K562 (cell line): Measurements from ENCODE around the gene NPHS2. TPM values are rescaled to one million over a fixed set of nuclear protein-coding genes. Genes with fewer than 3 reads are reported as not detected.

Source experiments
- ATAC-seq: fragments of 200-7000 bp; cut with Tn5 transposase; 3 replicates; pipeline ENCODE4 v1.9.1; 2020; ENCODE audit warnings: moderate library complexity
- BruUV-seq: library from RNA; stranded (reverse); fragments of 400-500 nt; replicated peaks from 2 replicates; lab custom pipeline; 2021; lab: Mats Ljungman, UMichigan
- CTCF ChIA-PET: fragments of 300-600 bp; formaldehyde crosslinking; extraction: SDS; loops from one replicate; lab custom pipeline; 2021; ENCODE audit warnings: low intra/inter-chr PET ratio; lab: Yijun Ruan, JAX
- POLR2A ChIA-PET: fragments of 300-600, 350-650 bp; sonication (Branson Sonifier 250); formaldehyde crosslinking; extraction: SDS; loops from one replicate; lab custom pipeline; 2021; ENCODE audit warnings: antibody characterized with exemption, inconsistent platforms; lab: Yijun Ruan, JAX
- DNase-seq, 4 experiments: peaks; one replicate each; pipeline versions ENCODE4 v3.0.0 to v3.0.0-alpha.2; 2011 to 2018; ENCODE audit warnings: low spot score in 3 of 4, mixed read lengths in 3 of 4; ENCODE audit errors: extremely low read depth in 1 of 4
- FAIRE-seq: peaks from 2 replicates; lab custom pipeline; 2011; peaks lifted over from hg19 to GRCh38; lab: Jason Lieb, UNC
- H2AFZ ChIP-seq: 2 replicates; pipeline ENCODE4 v1.6.0; 2011; ENCODE audit warnings: low read depth, low read length, control low read depth, inconsistent platforms
- H3K27ac ChIP-seq: fragments of 200-600 bp; 3 replicates; pipeline ENCODE4 v1.8.0; 2011; ENCODE audit warnings: low read depth, mild to moderate bottlenecking, control low read depth, inconsistent platforms, low read length, moderate library complexity, mixed read lengths; ENCODE audit errors: extremely low read depth
- H3K27me3 ChIP-seq, 2 experiments: fragments of 300-600 bp in 1 of 2; 2 replicates in 1 of 2; 3 replicates in 1 of 2; pipeline versions ENCODE4 v1.6.0 to v1.8.0; 2011; ENCODE audit warnings: inconsistent platforms in 2 of 2, low read length in 2 of 2, mild to moderate bottlenecking in 1 of 2, mixed read lengths in 1 of 2, moderate library complexity in 1 of 2; ENCODE audit not compliant: control insufficient read depth in 2 of 2, insufficient read depth in 2 of 2
- H3K36me3 ChIP-seq: fragments of 300-600 bp; 3 replicates; pipeline ENCODE4 v1.8.0; 2011; ENCODE audit warnings: mild to moderate bottlenecking, low read length, inconsistent platforms; ENCODE audit not compliant: control insufficient read depth, insufficient read depth
- H3K4me1 ChIP-seq, 2 experiments: fragments of 200-600 bp in 1 of 2; replicated peaks in 1 of 2; 2 replicates in 1 of 2; 3 replicates in 1 of 2; pipeline versions ENCODE4 v1.5.1 to v1.8.0; 2011; ENCODE audit warnings: inconsistent platforms in 2 of 2, low read length in 2 of 2, mild to moderate bottlenecking in 1 of 2, mixed read lengths in 1 of 2, moderate library complexity in 1 of 2; ENCODE audit not compliant: control insufficient read depth in 2 of 2, insufficient read depth in 2 of 2
- H3K4me2 ChIP-seq: 2 replicates; pipeline ENCODE4 v1.6.1; 2011; ENCODE audit warnings: low read length, control low read depth, inconsistent platforms, mixed read lengths; ENCODE audit not compliant: insufficient read depth
- H3K4me3 ChIP-seq: fragments of 200-600 bp; sonication (generic), shearing (Covaris generic); 2 replicates; pipeline ENCODE4 v1.5.1; 2016; ENCODE audit warnings: control low read depth, inconsistent platforms
- H3K79me2 ChIP-seq: fragments of 200-600 bp; 3 replicates; pipeline ENCODE4 v1.8.0; 2011; ENCODE audit warnings: low read length, inconsistent platforms; ENCODE audit not compliant: control insufficient read depth, insufficient read depth
- H3K9ac ChIP-seq, 2 experiments: 2 replicates each; pipeline versions ENCODE4 v1.6.0 to v1.6.1; 2011; ENCODE audit warnings: low read depth in 2 of 2, low read length in 2 of 2, control low read depth in 1 of 2, inconsistent platforms in 1 of 2, mild to moderate bottlenecking in 1 of 2, mixed read lengths in 1 of 2; ENCODE audit not compliant: insufficient read depth in 1 of 2
- H3K9me1 ChIP-seq: one replicate; pipeline ENCODE4 v1.6.0; 2011; ENCODE audit warnings: inconsistent platforms, mild to moderate bottlenecking, low read length, moderate library complexity; ENCODE audit not compliant: control insufficient read depth, insufficient read depth
- H3K9me3 ChIP-seq: replicated peaks from 2 replicates; pipeline ENCODE4 v1.5.1; 2011; ENCODE audit warnings: low read depth, low read length, inconsistent platforms; ENCODE audit not compliant: control insufficient read depth, insufficient read depth
- H4K20me1 ChIP-seq: replicated peaks from 2 replicates; pipeline ENCODE4 v1.6.1; 2011; ENCODE audit warnings: low read length, inconsistent platforms, mixed read lengths; ENCODE audit not compliant: control insufficient read depth, insufficient read depth
- HEY1 ChIP-seq: fragments of 250-450 bp; sonication (Bioruptor Pico); IDR thresholded peaks from 2 replicates; pipeline ENCODE4 v1.5.0; 2020; ENCODE audit warnings: mild to moderate bottlenecking, moderate library complexity, borderline replicate concordance
- IFI16 ChIP-seq: fragments of 250-450 bp; sonication (Bioruptor Pico); IDR thresholded peaks from 2 replicates; pipeline ENCODE4 v2.1.2; 2022; ENCODE audit warnings: mild to moderate bottlenecking, inconsistent platforms
- TAF9B ChIP-seq: fragments of 450-650 bp; IDR thresholded peaks from 2 replicates; pipeline ENCODE4 v1.6.1; 2018; ENCODE audit warnings: mild to moderate bottlenecking; ENCODE audit not compliant: partially characterized antibody
- WHSC1 ChIP-seq: IDR thresholded peaks from one replicate; pipeline ENCODE4 v1.6.1; 2012; ENCODE audit warnings: low read length, control low read depth, inconsistent platforms
- ZZZ3 ChIP-seq: fragments of 450-650 bp; IDR thresholded peaks from 2 replicates; pipeline ENCODE4 v1.6.1; 2016; ENCODE audit warnings: antibody characterized with exemption, mild to moderate bottlenecking, moderate library complexity
- WGBS: fragments of 100-300 bp; shearing (Covaris generic); methylation state at CpG from one replicate; pipeline ENCODE4 v1.1.6; 2016; ENCODE audit warnings: low coverage, mixed read lengths; ENCODE audit not compliant: insufficient coverage; ENCODE audit errors: missing lambda C conversion rate; 5-methylcytosine and 5-hydroxymethylcytosine counted together
- in situ Hi-C: fragments of 300-500 bp; cut with MboI; formaldehyde crosslinking; loops from 4 replicates; pipeline ENCODE4 v1.15.0; 2018; ENCODE audit warnings: inconsistent platforms, mixed read lengths
- intact Hi-C: fragments of 100-400 bp; cut with micrococcal nuclease; formaldehyde crosslinking; loops from 2 replicates; pipeline ENCODE4 v1.14.2; 2022
- polyA plus RNA-seq, 8 experiments: library from polyadenylated mRNA; depleted of rRNA in 4 of 8; stranded (reverse) in 5 of 8; unstranded in 3 of 8; fragments of >200 nt; fragmentation: Nextera tagmentation in 2 of 8; fragmentation: Illumina TruSeq in 1 of 8; extraction: Ambion mirVana in 2 of 8; extraction: Trizol in 1 of 8; gene quantifications; 2 replicates each; pipeline versions ENCODE4 v1.2.1 to v1.2.3, GENCODE V29; 2011 to 2014; ENCODE audit warnings: inconsistent platforms in 1 of 8, missing spikeins in 1 of 8
- total RNA-seq, 7 experiments: library from RNA; depleted of rRNA in 6 of 7; stranded (reverse); fragments of >200 nt in 6 of 7; fragmentation: Illumina TruSeq in 2 of 7; extraction: Trizol in 2 of 7; gene quantifications; 2 replicates each; pipeline versions ENCODE4 v1.2.1 to v1.2.3, GENCODE V29; 2011 to 2021; ENCODE audit warnings: low replicate concordance in 1 of 7
- TF ChIP-seq, protein P1 (sequence below): IDR thresholded peaks from 3 replicates; pipeline ENCODE4 v1.6.1; 2011; ENCODE audit warnings: borderline replicate concordance, mild to moderate bottlenecking, moderate library complexity; ENCODE audit not compliant: insufficient read length; ENCODE audit errors: extremely low read depth
- TF ChIP-seq, protein P2 (sequence below): fragments of 450-650 bp; IDR thresholded peaks from 2 replicates; pipeline ENCODE4 v1.6.1; 2016; ENCODE audit warnings: mild to moderate bottlenecking
- TF ChIP-seq, protein P3 (sequence below): fragments of 450-650 bp; formaldehyde crosslinking; IDR thresholded peaks from 2 replicates; pipeline ENCODE4 v1.4.0; 2020; ENCODE audit warnings: mild to moderate bottlenecking, mixed read lengths

NPHS2 gene
- total and polyA plus RNA-seq, 9 of the 15 experiments (the other 6 are each of a cell fraction or from before 2014, with no cell fraction given): not detected

DNA sequence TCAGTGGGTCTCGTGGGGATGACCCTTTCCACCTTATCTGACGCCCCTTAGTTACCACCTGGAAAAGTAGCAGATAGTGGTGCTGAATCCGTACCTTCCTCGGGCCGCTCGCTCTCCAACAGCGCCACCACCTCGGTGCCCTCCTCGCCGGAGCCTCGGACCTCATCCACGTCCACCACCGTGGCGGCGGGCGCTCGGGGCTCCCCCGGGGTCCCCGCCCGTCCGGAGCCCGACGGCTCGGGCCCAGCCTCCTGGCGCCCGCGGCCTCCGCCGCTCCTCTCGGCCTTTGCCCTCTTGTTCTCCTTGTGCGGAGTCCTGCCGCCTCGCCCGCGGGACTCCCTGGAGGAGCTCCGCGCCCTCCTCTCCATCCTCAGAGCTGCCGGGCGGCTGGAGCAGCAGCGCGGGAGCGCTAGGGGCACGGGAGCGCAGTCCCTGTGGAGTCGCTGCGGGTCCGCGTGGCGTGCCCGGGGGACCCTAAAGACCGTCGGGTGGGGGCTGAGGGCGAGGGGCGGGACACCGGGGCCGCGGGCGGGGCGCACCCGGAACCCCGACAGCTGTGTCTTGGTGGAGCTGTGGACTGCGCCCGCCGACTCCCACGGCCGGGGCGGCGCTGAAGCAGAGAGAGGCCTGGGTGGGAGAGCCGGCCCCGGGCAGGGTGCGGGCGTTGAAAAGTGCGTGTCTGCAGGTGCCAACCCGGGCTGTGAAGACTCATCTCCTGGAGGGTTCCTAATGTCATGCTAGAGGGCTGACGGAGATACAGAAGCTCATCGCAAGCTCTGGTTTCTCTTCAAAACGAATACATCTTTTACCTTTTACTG lies at the start of gene NPHS2 (continued):
- TF ChIP-seq, protein P1, sequence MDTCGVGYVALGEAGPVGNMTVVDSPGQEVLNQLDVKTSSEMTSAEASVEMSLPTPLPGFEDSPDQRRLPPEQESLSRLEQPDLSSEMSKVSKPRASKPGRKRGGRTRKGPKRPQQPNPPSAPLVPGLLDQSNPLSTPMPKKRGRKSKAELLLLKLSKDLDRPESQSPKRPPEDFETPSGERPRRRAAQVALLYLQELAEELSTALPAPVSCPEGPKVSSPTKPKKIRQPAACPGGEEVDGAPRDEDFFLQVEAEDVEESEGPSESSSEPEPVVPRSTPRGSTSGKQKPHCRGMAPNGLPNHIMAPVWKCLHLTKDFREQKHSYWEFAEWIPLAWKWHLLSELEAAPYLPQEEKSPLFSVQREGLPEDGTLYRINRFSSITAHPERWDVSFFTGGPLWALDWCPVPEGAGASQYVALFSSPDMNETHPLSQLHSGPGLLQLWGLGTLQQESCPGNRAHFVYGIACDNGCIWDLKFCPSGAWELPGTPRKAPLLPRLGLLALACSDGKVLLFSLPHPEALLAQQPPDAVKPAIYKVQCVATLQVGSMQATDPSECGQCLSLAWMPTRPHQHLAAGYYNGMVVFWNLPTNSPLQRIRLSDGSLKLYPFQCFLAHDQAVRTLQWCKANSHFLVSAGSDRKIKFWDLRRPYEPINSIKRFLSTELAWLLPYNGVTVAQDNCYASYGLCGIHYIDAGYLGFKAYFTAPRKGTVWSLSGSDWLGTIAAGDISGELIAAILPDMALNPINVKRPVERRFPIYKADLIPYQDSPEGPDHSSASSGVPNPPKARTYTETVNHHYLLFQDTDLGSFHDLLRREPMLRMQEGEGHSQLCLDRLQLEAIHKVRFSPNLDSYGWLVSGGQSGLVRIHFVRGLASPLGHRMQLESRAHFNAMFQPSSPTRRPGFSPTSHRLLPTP: no peak

DNA sequence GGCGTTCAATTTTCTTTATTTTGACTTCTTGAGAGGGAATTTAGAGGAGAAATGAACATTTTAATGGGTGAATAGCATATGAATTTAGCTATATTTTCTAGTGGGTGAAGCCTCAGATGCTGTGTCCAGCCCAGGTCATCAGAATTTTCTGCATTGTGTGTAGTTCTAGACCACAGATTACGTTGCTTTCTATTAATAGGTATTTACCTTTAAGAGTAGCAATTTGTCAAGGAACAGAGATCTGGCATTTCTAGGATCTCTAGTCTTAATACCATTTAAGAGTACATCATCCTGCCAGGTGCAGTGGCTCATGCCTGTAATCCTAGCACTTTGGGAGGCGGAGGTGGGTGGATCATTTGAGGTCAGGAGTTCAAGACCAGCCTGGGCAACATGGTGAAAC lies 36.6 kb upstream of the NPHS2 start:
- ATAC-seq (no peak), FAIRE-seq (no peak), DNase-seq (no peak)
- Histone ChIP-seq H3K9ac (no peak overlapping the region), H3K9me3 (no peaks in the 10 kb centered on the region), H3K4me3 (no peak overlapping the region), H3K36me3 (no peaks in the 10 kb centered on the region), H3K27me3 (no peaks in the 10 kb centered on the region), H3K79me2 (no peaks in the 10 kb centered on the region), H3K4me2 (no peak overlapping the region), H3K27ac (no peak overlapping the region), H3K9me1 (no peaks in the 10 kb centered on the region), H2AFZ (no peak overlapping the region), H4K20me1 (no peaks in the 10 kb centered on the region), H3K4me1 (no peaks in the 10 kb centered on the region)
- intact Hi-C loops (no loop called here), in situ Hi-C loops (no loop called here)
- ChIA-PET POLR2A (no interaction called here), CTCF (no interaction called here)
- WGBS: 0% methylated on average over 3 of the region's 3 CpGs
- BruUV-seq: no TSS peak
- TF ChIP-seq IFI16 (CRISPR knock-in tag) (no peak), WHSC1 (no peak), TAF9B (no peak), HEY1 (CRISPR knock-in tag) (no peak), ZZZ3 (no peak)
- TF ChIP-seq, protein P2, sequence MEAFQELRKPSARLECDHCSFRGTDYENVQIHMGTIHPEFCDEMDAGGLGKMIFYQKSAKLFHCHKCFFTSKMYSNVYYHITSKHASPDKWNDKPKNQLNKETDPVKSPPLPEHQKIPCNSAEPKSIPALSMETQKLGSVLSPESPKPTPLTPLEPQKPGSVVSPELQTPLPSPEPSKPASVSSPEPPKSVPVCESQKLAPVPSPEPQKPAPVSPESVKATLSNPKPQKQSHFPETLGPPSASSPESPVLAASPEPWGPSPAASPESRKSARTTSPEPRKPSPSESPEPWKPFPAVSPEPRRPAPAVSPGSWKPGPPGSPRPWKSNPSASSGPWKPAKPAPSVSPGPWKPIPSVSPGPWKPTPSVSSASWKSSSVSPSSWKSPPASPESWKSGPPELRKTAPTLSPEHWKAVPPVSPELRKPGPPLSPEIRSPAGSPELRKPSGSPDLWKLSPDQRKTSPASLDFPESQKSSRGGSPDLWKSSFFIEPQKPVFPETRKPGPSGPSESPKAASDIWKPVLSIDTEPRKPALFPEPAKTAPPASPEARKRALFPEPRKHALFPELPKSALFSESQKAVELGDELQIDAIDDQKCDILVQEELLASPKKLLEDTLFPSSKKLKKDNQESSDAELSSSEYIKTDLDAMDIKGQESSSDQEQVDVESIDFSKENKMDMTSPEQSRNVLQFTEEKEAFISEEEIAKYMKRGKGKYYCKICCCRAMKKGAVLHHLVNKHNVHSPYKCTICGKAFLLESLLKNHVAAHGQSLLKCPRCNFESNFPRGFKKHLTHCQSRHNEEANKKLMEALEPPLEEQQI: no peak
- TF ChIP-seq, protein P3, sequence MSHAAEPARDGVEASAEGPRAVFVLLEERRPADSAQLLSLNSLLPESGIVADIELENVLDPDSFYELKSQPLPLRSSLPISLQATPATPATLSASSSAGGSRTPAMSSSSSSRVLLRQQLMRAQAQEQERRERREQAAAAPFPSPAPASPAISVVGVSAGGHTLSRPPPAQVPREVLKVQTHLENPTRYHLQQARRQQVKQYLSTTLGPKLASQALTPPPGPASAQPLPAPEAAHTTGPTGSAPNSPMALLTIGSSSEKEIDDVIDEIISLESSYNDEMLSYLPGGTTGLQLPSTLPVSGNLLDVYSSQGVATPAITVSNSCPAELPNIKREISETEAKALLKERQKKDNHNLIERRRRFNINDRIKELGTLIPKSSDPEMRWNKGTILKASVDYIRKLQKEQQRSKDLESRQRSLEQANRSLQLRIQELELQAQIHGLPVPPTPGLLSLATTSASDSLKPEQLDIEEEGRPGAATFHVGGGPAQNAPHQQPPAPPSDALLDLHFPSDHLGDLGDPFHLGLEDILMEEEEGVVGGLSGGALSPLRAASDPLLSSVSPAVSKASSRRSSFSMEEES (CRISPR knock-in tag): no peak
- TF ChIP-seq, protein P1: no peak
